HG03558 (cell line): Measurements from ENCODE around the gene KCNH3.
"Not testable (repeated sequence)": the region's sequence is repeated elsewhere in the genome, so short reads cannot be mapped to it uniquely, and the experiment has no call there.

Experiments used
- ATAC-seq: cut with Tn5 transposase; IDR thresholded peaks from one replicate; pipeline ENCODE4 v1.9.1; 2021; ENCODE audit warnings: moderate number of reproducible peaks; ENCODE audit not compliant: unreplicated experiment; ENCODE audit errors: extremely low read depth

KCNH3 gene

DNA sequence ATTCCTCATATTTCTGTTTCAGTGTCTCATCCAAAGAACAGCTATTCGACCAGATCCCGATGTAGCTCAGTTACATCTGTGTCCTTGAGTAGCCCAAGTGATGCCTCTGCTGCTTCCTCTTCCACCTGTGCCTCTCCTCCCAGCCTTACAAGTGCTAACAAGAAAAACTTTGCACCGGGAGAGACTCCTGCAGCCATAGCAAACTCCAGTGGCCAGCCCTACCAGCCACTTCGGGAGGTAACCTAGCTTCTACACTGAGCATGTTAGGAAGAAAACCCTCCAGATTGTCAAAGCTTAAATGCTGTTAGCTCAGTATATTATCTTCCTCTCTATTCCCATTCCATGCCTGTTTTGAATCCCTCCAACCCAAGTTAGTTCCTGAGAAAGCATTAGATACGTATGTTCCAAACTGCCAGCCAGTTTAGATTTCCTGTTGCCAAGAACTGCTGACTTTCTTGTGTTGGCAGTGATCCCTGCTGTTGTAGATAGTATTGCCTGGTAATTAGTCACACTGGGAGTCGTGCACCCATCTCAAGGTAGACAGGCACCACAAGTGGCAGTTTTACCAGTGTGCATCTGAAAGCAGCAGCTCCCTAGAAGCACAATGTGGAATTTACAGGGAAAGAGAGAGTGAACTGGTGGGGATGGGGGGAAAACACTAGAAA, 14.0 kb upstream of the KCNH3 start:
- no peak for ATAC-seq

DNA sequence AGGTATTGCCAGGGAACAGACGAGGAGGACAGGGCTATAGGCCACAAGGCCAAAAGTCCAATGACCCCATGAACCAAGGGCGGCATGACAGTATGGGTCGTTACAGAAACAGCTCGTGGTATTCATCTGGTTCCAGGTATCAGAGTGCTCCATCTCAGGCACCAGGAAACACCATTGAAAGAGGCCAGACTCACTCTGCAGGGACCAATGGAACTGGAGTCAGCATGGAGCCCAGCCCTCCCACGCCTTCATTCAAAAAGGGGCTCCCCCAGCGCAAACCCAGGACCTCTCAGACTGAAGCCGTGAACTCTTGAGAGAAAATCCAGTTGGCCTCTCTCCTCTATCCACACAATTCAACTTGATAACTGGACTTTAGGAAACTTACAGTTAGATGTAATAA, 12.9 kb upstream of the KCNH3 start:
- ATAC-seq = no peak

DNA sequence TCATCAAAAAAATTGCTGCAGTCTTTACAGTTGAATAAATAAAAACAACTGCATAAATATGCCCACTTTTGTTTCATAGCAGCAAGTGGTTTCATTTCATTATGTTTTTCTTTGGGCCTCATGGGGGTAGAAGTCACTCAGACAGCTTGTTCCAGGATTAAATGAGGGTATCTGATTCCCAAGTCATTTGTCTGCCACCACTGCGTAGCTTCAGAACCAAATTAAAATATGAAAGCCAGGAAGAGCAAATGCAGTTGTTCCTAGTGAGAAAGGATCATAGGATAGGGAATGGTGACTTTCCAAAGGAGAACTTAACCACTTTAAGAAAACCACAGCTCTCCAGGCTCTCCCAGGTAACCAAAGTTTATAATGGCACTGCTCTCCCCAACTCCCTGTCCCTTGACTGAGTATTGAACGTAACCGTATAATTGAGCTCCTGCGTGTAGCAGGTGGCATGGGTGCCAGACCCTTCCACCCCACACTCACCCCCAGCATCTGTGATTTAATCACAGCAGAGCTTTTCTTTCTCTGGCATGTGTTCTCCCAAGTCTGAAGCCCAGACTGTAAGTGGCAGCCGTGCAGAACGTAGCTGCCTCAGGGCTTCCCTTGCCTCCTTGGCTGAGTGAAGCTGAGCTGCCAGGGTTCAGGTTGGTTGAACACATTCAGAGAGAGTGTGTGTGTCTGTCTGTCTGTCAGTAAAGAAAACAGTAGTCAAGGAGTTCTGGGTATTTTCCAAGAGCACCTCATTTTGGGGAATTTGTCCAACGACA, 11.3 kb upstream of the KCNH3 start:
- no peak for ATAC-seq

DNA sequence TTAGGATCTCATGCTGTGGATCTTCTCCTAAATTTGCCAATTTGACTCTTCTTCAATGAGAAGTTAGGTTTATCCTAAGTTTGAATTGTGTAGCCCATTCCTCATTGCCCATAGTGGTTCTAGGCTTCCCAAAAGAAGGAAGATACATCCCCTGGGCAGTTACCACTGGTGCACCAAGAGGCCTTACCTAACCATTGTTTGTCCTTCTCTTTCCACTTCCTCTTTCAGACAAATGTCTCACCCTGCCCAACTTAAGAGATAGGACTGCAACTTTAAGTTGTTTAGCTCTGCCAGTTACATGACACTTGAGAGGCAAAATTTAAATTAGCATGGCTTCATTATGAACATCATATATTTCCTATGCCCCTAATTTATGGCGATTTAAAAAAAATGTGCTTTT, 9.4 kb upstream of the KCNH3 start:
- ATAC-seq = no peak

DNA sequence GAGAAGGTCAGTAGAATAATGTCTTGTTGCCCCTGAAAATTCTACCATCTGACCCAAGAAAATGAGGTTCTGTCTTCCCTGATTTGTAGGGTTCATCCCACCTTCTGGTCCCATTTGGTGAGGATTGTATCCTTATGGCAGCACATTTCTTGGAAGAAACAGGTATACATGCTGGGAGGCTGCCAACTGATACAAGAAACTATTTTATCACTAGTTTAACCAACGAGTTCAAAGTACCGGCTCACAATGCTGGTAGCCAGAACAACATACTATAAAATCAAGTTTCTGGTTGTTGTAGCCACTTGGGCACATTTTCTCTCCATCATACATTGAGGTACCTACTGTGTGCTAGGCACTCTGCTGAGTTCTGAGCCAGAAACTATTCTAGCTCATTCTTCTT, 7.1 kb upstream of the KCNH3 start:
- no peak for ATAC-seq

DNA sequence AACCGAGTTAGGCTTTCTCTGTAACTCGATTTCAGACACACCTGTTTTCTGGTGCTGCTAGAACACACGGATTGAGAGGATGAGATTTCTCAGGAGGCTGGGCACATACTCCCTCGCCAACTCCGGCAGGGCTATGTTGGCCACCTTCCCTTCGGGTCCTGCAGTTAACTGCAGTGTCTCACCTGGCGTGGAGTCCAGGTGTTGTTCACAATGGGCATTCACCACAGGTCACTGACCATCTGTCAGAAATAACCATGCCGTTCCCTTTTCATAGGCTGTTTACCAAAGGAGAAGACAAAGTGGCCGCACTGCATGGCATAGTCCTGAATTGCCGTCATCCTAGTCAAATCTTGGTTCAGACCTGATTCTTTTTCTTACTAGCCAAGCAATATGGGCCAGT, 5.5 kb upstream of the KCNH3 start:
- ATAC-seq = no peak

DNA sequence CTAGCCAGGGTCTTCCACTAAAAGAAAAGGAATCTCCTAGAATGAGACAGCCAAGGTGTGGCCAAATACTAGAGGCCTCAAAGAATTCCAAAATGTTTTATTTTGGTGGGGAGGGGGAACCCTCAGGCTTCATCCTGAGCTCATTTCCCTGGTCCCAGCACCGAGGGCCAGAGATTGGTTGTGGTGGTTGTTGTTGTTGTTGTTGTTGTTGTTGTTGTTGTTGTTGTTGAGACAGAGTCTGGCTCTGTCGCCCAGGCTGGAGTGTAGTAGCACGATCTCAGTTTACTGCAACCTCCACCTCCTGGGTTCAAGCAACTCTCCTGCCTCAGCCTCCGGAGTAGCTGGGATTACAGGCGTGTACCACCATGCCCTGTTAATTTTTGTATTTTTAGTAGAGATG, 4.7 kb upstream of the KCNH3 start:
- ATAC-seq = not testable (repeated sequence)

DNA sequence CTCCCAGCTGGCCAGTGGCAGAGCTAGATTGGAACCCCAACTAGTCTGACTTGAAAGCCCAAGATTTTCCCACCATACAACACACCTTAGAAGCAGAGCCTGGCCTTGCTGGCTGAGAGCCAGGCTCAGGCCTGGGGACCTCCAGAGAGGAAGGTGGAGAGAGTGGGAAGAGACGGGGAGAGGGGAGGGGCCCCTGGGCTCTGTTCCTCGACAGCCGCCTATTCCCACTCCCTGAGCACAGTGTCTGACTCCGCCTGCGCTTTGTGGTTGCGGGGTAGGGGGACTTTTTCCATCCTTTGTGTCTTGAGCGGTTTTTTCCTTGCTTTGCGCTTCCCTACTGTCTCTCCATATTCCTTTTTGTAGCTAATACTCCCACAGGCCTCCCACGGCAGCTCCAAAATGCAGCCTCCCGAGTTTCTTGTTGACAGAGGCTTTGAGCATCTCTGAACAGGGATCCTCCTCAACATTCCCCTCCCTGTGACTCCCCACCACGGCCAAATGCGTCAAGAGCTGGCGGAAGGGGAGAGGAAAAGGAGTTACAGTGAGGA, 4.0 kb upstream of the KCNH3 start:
- ATAC-seq = no peak

DNA sequence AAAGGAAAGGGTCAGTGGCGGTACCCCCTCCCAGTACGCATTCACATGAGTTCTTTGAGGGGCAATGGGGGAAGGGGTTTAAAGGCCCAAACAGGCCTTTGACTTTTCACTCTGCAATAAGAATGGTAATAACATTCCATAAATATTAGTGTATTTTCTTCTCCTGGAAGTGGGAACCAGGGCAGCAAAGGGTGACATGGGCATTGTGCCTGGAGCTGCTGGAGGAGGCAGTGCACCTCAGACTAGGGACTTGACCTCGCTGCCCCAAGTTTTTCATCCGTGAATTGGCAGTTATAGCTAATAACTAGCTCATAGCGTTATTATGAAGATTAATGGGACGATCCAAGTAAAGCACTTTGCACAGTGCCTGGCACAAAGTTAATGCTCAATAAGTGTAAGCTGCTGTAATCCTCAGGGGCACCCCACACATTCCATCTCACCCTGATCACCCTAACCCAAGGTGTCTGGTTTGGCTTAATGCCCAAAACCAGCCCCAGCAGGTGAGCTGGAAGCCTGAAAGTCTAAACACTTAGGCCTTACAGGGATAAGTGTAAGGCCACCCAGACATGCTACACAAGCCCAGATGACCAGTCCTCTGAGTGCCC, 2.8 kb upstream of the KCNH3 start:
- ATAC-seq = no peak

DNA sequence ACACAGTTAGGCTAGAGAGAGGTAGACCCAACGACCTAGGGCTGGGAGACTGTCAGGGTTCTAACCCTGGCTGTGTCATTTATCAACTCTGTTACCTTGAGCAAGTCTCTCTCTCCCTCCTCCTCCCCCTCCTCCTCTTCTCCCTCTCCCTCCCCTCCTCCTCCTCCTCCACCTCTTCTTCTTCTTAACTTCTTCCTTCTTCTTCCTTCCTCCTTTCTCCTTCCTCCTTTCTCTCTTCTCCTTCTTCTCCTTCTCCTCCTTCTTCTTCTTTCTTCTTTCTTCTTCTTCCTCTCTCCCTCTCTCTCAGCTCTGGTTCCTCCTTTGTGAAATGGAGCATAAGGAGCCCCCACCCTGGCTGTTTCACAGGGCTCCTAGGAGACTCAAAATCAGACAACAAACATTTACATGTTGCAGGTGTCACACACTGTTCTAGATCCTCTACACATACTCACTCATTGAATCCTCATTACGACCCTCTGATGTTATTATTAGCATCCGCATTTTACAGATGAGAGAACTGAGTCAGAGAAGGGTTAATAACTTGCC, 2.2 kb upstream of the KCNH3 start:
- no peak for ATAC-seq

DNA sequence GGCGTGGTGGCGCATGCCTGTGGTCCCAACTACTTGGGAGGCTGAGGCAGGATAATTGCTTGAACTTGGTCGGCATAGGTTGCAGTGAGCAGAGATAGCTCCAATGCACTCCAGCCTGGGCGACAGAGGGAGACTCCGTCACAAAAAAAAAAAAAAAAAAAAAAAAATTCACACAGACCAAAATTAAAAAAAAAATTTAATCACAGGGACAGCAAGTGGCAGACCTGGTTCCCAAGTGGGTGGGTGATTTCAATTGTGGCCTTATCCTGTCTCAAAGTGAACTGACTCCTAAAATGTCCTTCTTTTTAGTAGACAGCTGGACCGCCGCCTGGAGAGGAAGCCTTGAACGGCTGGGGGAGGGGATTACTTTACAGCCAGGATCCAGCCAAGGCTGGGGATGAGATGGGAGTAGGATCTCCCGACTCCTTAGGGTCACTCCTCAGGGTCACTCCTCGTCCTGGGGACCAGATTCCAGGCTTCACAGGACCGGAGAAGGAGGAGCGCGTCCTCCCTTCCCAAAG, 1.5 kb upstream of the KCNH3 start:
- no peak for ATAC-seq

DNA sequence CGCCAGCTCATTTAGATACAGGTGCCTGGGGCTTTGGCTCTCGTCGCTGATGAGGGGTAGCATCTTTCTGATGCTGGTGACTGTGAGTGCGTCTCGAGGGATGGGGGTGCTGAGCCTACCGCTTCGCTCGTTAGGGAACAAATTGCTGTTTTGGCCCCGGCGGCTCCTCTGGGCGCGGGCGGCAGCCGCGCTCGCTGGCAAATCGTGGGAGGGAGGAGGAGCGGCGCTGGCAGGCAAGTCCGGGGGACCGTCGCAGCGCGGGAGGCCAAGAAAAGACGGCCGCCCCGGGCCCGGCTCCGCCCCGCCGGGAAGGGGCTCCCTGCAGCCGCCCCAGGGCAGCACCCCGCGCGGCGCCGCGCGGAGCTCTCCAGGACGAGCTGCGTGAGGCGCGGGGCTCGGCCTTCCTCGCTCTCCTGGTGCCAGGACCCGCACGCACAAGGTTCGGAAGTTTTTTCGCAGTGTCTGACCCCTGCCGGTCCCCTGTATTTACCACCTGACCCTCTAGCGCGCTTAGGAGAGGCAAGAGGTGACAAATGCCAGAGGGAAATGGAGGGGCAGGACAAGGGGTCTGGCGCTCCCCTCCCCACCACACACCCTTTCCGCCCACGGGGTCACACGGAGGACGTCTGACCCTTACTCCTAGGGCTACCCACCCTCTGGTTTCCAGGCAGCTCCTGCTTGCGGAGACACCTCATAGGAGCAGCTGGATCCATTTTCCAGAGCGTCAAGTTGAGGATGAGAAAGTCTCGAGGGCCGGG, 899 bp upstream of the KCNH3 start:
- no peak for ATAC-seq

DNA sequence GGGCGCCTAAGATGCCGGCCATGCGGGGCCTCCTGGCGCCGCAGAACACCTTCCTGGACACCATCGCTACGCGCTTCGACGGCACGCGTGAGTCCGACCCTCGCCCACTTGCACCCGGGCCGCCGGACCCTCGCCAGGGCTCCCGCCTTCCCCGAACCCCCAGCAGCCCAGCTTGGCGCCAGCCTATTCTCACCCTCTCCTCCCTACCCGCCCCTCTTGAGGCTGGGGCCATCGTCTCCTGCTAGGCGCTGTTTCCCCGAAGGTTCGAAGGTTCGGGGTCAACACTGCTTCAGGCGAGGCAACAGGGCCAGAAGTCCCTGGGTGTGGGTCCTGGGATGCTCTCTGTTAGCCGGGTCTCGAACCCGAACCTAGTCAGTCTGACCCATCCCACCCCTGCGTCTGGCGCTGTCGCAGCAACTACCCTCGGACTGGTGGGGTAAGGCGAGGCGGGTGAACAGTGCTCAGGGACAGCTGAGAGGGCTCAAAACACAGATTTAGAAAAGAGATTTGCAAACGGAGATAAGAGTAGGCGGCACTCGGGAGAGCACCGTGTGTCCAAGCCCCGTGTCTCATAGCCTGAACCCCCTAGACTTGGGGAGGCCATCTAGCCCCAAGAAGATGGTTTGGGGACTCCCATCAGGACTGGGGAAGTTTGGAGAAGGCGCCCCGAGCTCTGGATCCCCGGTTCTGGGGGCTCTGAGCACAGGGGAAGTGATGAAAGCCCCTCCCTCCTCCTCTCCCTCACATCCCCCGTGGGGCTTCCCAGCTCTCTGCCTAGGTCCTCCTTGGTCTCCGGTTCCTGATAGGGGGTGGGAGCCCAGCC, 787 bp downstream of the KCNH3 start:
- ATAC-seq = no peak

DNA sequence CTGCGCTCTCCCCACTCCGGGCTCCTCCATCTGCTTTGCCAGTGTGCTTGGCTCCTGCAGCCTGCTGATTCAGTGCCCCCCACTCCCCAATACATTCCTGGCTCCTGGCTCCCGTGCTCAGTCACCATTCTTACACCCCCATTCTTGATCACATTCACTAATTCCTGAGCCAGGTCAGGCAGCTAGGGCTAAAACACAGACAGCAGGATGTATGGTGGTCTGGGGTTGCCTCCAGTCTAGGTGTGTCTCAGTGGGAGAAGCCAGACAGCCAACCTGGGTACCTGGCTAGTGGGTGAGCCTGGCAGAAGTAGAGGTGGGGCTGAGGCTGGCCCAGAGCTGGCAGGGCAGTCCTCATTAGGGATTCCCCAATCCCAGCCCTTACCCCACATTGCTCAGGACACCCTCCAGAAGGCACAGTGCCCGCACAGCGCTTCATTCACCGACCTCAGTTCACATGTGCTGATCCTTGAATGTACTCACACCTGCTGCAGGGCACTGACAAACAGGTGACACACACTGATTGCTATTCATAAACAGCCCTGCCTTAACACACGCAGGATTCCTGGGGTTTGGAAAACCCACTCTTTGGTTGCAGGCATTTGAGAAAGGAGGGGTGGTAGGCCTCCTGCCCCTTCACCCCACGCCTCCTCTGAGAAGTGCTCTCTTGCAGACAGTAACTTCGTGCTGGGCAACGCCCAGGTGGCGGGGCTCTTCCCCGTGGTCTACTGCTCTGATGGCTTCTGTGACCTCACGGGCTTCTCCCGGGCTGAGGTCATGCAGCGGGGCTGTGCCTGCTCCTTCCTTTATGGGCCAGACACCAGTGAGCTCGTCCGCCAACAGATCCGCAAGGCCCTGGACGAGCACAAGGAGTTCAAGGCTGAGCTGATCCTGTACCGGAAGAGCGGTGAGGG, 1.7 kb downstream of the KCNH3 start:
- no peak for ATAC-seq

DNA sequence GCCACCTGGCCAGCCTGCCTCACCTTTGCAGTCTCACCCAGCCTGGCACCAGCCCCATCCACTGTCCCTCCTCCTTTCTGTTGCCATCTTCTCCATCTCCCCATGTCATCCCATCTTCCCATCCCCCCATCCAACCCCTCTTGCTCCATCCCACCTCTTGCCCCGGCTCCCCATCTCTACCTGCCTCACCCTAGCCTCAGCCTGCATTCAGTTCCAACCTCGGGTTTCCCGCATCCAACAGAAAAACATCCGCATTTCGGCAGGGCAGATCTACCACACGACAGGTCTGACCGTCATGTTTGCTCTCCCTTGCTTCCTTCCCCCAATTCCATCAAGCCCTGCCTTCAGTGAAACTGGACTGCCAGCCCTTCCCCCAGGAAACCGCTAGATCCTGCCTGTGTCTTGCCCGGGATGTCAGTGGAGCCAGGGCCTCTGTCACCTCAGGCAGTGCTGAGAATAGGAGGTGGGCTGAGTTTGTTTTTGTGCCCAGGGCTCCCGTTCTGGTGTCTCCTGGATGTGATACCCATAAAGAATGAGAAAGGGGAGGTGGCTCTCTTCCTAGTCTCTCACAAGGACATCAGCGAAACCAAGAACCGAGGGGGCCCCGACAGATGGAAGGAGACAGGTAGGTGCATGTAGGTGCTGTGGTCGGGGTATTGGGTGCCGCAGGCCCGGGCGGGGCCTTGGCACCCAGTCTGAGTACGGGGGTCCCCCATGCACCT, 2.5 kb downstream of the KCNH3 start:
- ATAC-seq = no peak

DNA sequence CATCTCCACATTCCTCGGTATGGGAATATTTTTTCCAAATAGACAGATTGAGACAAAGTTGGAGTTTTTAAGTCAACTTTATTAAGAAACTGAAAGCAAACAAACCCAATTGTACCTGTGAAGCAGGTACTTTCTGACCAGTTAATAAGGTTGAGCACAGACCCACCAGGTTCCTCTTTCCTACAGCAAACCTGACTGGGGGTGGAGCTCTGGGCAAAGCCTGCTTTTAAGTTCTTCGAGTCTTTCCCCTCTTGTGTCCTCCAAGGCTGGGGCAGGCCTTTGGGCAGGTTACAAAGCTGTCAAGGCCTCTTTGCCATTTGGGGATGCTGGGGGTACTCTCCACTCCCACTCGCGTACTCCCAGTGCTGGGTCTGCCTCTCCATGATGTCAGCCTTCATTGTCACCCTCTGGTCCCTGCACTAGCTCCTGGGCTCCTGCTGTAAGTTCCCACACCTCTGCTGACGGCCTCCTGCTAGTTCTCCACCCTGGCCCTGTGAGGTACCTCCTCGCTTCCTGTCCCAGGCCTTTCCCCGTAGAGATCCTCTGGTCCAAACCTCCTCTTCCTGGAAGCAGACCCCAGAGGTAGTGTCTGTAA, 3.2 kb downstream of the KCNH3 start:
- no peak for ATAC-seq

DNA sequence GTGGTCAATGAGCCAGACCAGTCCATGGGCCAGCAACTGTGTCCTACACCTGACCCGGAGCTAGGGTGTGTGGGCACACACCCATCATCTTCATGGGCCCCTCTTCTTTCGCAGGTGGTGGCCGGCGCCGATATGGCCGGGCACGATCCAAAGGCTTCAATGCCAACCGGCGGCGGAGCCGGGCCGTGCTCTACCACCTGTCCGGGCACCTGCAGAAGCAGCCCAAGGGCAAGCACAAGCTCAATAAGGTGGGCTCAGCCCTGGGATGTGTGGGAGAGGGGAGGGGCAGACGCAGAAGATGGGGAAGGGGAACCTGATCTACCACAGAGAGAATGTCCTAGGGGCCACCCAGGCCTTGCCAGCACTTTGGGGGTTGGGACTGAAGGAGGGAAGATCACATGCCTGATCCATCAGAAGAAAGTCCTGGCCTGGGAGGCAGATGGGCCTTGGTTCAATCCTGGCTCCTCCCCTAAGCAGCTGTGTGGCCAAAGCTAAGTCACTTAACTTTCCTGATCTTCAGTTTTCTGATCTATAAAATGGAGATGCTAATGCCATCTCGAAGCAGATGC, 3.8 kb downstream of the KCNH3 start:
- ATAC-seq = no peak
